IPS-18a (cell line): ENCODE measurements around the gene METTL17.
A peak's percentile ranks its signal among the peaks of the same experiment; 100 is the strongest.
"Not testable (repeated sequence)": the region's sequence is repeated elsewhere in the genome, so short reads cannot be mapped to it uniquely, and the experiment has no call there.

ENCODE experiments used
- H3K27ac ChIP-seq: one replicate; pipeline ENCODE4 v1.5.1; 2013; ENCODE audit warnings: low read length
- H3K27me3 ChIP-seq: one replicate; pipeline ENCODE4 v1.6.1; 2013; ENCODE audit warnings: mild to moderate bottlenecking, low read length; ENCODE audit not compliant: control insufficient read depth, insufficient read depth
- H3K36me3 ChIP-seq: one replicate; pipeline ENCODE4 v1.6.1; 2013; ENCODE audit warnings: low read depth, low read length; ENCODE audit not compliant: control insufficient read depth
- H3K4me1 ChIP-seq: one replicate; pipeline ENCODE4 v1.6.1; 2013; ENCODE audit warnings: low read depth, low read length; ENCODE audit not compliant: control insufficient read depth
- H3K4me3 ChIP-seq: one replicate; pipeline ENCODE4 v1.5.1; 2013; ENCODE audit warnings: low read length
- H3K9ac ChIP-seq: one replicate; pipeline ENCODE4 v1.6.1; 2013; ENCODE audit warnings: mild to moderate bottlenecking, low read length, moderate library complexity
- H3K9me3 ChIP-seq: one replicate; pipeline ENCODE4 v1.6.1; 2013; ENCODE audit warnings: low read depth, low read length; ENCODE audit not compliant: control insufficient read depth

Gene METTL17

GRCh38 chr14:20989787-20990600, at the start of gene METTL17:
METTL17 (plus strand) TSS chr14:20989980; CDS start chr14:20990003, 23 bp downstream.
- Histone ChIP-seq H3K4me1 (no peaks in the 10 kb centered on the region), H3K4me3 (peak within 1 kb of the TSS; percentile 85), H3K9me3 (no peaks in the 10 kb centered on the region), H3K27me3 (no peaks in the 10 kb centered on the region), H3K9ac (peak within 1 kb of the TSS; percentile 72), H3K36me3 (peaks cover 28% of the 10 kb centered on the region), H3K27ac (no peak within 1 kb of the TSS)

- not testable (repeated sequence) for H3K27me3 ChIP-seq, H3K9me3 ChIP-seq, H3K4me3 ChIP-seq, H3K36me3 ChIP-seq, H3K9ac ChIP-seq, H3K4me1 ChIP-seq, H3K27ac ChIP-seq
Measured at GRCh38 chr14:20945146-20945545, 44.6 kb upstream of the METTL17 start.

GRCh38 chr14:20946707-20947106, 43.1 kb upstream of the METTL17 start:
- H3K4me3 ChIP-seq, H3K9ac ChIP-seq, H3K36me3 ChIP-seq, H3K27ac ChIP-seq, H3K9me3 ChIP-seq, H3K27me3 ChIP-seq, H3K4me1 ChIP-seq: not testable (repeated sequence)

- H3K4me3 ChIP-seq, H3K4me1 ChIP-seq, H3K27me3 ChIP-seq, H3K9me3 ChIP-seq, H3K27ac ChIP-seq, H3K9ac ChIP-seq, H3K36me3 ChIP-seq: not testable (repeated sequence)
Measured at GRCh38 chr14:20954736-20955537, 34.8 kb upstream of the METTL17 start, which contains the start of gene RNASE2. RNASE2 (plus strand) TSS chr14:20955487; CDS start chr14:20955772, 285 bp downstream.

- not testable (repeated sequence) for H3K36me3 ChIP-seq, H3K4me1 ChIP-seq, H3K9me3 ChIP-seq, H3K27ac ChIP-seq, H3K27me3 ChIP-seq, H3K9ac ChIP-seq, H3K4me3 ChIP-seq
Measured at GRCh38 chr14:20955538-20955873, 34.3 kb upstream of the METTL17 start.

GRCh38 chr14:20956376-20956976, 33.3 kb upstream of the METTL17 start:
- Histone ChIP-seq H3K9me3 (no peaks in the 10 kb centered on the region), H3K36me3 (no peaks in the 10 kb centered on the region), H3K27ac (no peak overlapping the region), H3K27me3 (no peaks in the 10 kb centered on the region), H3K9ac (no peak overlapping the region), H3K4me3 (no peak overlapping the region), H3K4me1 (peaks cover 5% of the 10 kb centered on the region)

- not testable (repeated sequence) for H3K4me3 ChIP-seq, H3K4me1 ChIP-seq, H3K9ac ChIP-seq, H3K36me3 ChIP-seq, H3K27me3 ChIP-seq, H3K27ac ChIP-seq, H3K9me3 ChIP-seq
Measured at GRCh38 chr14:20958946-20959345, 30.8 kb upstream of the METTL17 start.

GRCh38 chr14:20969336-20969735, 20.4 kb upstream of the METTL17 start:
- H3K27me3 ChIP-seq = no peaks in the 10 kb centered on the region
- no peak overlapping the region for H3K9ac ChIP-seq
- H3K9me3 ChIP-seq = no peaks in the 10 kb centered on the region
- H3K4me3 ChIP-seq = no peak overlapping the region
- H3K27ac ChIP-seq = no peak overlapping the region
- H3K4me1 ChIP-seq = peaks cover 5% of the 10 kb centered on the region
- no peaks in the 10 kb centered on the region for H3K36me3 ChIP-seq

GRCh38 chr14:20970647-20970982, 19.2 kb upstream of the METTL17 start:
- Histone ChIP-seq H3K9ac (peak overlapping the region; percentile 92), H3K4me3 (peak overlapping the region; percentile 94), H3K27me3 (no peaks in the 10 kb centered on the region), H3K36me3 (no peaks in the 10 kb centered on the region), H3K9me3 (no peaks in the 10 kb centered on the region), H3K27ac (no peak overlapping the region), H3K4me1 (peaks cover 5% of the 10 kb centered on the region)

- H3K27ac ChIP-seq = peak overlapping the region; percentile 75
Measured at GRCh38 chr14:20970983-20971704, 18.6 kb upstream of the METTL17 start.

GRCh38 chr14:20971705-20972021, 18.1 kb upstream of the METTL17 start:
- H3K36me3 ChIP-seq = no peaks in the 10 kb centered on the region
- no peaks in the 10 kb centered on the region for H3K27me3 ChIP-seq
- H3K9ac ChIP-seq = no peak overlapping the region
- no peak overlapping the region for H3K27ac ChIP-seq
- no peaks in the 10 kb centered on the region for H3K9me3 ChIP-seq
- H3K4me3 ChIP-seq = peak overlapping the region; percentile 94
- peaks cover 5% of the 10 kb centered on the region for H3K4me1 ChIP-seq

More at GRCh38 chr14:20970983-20971704, 18.6 kb upstream of the METTL17 start:
- H3K4me1 ChIP-seq = peaks cover 5% of the 10 kb centered on the region
- peak overlapping the region; percentile 92 for H3K9ac ChIP-seq
- H3K9me3 ChIP-seq = no peaks in the 10 kb centered on the region
- no peaks in the 10 kb centered on the region for H3K27me3 ChIP-seq
- H3K4me3 ChIP-seq = peak overlapping the region; percentile 94
- no peaks in the 10 kb centered on the region for H3K36me3 ChIP-seq
